DMS79 treated with DMSO at 0.1 percent for 48 hours (cell line): ENCODE data around the gene PACRG.

Source experiments
- DNase-seq: peaks from one replicate; lab custom pipeline; 2025; lab: John Stamatoyannopoulos, UW

The PACRG gene

DNA sequence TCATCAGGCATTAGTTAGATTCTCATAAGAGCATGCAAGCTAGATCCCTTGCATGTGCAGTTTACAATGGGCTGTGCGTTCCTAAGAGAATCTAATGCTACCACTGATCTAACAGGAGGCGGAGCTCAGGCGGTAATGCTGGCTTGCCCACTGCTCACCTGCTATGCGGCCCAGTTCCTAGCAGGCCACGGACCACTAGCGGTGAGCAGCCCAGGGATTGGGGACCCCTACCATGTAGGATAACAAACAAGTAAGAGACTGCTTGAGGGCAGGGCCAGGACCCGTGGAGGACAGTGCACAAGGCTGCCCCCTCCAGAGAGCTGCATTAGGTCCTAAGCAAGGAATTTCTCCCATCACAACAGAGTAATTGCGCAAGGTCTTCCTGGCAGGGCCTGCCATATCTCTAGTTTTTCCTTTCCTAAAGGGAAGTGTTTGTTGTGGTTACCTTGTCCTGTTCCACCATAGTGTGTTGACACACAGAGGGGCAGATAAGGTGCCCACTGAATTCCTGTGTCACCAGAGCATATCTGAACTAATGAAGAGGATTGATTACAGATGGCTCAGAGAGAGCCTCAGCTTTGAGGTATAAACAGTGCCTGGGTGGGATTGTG, 58.0 kb downstream of the PACRG start:
- no peak for DNase-seq

DNA sequence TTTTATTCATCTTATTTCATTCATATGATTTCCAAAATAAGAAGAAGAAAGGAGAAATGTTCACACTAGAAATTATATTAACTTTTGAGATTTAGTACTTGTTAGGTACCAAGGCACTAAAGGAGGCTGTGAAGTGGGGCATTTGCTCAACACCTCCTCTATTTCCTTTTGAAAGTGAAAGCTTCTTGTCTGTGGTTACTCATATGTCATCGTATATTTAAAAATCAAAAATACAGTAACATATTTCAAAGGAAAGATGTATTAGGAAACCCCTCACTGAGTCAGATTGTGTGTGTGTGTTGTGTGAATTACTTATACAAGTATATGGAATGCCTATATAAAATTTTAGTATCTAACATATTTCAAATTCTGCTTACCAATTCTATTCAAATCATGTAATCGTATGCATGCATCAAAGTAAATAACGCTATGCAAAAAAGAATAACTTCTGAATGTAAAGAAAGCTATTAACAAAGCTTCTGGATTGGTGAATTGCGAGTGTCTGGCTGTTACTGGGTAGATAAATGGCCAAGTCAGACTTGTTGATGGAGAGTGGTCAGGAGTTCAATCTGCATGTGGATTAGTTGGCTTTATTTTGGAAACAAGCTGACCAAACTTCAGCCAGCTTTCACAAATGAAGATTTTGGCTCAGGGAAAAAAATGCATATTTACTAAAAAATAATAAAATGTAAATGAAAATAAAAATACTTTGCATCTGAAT, 70.9 kb downstream of the PACRG start:
- DNase-seq, result no peak

DNA sequence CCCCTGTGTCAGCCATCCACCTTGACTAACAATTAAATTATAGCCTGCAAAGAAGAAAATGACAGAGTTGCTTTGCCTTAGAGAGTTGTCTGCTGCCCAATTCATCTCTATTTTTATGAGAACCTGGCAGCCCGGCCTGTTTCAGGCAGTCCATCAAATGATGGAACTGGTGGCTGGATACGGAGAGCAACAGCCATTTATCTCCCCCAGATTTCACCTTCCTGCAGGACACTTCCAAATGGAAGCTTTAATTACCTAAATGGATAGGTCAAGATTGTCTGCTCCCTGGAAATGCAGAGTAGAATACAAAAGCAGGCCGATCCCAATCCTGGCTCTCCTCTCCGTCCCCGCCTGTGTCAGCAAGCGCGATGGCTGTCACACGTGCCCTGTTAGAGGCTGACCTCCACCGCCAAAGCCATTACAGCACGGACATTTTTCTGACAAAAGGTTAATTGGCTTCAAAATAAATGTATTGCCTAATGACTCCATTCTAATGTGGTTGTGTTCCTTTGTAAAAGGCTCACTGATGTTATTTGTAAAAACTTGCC, 86.7 kb downstream of the PACRG start:
- DNase-seq, result no peak

DNA sequence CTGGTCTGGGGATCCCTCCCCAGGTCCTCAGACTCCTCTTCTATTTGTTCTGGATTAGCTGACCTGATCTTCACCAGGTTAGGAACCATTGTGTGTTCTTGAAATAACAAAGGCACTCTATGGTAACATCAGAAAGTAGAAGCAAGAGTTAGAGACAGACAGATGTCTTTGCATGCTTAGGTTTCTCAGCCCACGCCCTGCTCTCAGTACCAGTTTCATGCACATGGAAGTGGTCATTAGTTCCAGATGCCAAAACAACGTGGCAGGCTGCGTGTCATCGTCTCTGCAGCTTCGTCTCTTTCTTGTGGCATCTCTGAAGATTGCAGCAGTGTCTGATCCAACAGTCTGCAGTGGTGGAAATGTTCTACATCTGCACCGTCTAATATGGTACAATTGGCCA, 89.4 kb downstream of the PACRG start:
- DNase-seq, result no peak

DNA sequence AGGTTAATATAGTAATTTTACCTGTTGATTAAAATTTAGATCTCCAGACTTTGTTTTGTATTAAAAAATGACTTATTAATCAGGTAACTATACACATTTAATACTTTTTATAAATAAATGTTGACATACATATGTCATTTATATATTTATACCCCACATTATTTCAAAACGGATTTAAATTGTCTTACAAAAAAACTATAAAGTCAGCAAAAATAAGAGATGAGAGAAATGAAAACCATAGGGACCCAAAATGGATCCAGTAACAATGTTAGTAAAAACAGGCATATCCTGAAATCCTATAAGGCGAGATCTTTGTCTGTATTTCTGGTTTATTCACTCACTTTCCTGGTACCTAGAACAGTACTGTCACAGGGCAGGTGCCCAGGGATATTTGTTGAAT, 91.5 kb downstream of the PACRG start:
- DNase-seq, result no peak

DNA sequence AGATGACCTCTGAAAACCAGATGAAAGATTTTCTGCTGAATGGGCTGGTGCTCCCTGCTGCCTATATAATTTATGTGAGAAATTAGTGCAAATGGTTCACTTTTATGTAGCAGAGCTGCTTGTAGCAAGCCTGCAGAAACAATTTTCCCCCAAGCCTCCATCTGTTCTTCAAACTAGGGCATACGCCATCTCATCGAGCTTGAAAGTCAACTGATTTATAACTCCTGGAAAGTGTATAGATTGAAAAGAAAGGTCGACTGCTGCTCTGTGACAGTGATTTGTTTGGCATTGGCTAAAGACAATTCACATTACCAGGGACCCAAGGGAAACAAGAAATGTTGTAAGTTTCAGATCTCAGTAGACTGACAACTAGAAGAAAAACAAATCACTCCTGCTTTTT, 93.3 kb downstream of the PACRG start:
- DNase-seq, result no peak

DNA sequence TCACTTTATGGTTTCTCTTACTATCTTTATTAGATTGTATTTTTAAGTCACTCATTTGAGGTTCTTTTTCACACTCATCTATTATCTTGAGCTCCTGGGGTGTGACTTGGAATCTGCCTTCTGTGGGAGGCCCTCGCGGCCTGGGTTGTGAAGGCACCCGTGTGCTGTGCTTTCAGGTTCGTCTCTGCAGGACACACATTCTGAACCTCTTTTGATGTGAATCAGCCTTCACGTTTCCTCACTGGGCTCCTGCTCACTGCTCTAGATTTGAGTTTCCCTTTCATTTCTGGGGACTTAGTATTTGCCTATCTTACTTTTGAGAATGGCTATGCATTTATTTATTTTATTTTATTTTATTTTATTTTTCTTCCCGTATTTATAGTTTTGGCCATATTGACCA, 97.8 kb downstream of the PACRG start:
- DNase-seq, result no peak

DNA sequence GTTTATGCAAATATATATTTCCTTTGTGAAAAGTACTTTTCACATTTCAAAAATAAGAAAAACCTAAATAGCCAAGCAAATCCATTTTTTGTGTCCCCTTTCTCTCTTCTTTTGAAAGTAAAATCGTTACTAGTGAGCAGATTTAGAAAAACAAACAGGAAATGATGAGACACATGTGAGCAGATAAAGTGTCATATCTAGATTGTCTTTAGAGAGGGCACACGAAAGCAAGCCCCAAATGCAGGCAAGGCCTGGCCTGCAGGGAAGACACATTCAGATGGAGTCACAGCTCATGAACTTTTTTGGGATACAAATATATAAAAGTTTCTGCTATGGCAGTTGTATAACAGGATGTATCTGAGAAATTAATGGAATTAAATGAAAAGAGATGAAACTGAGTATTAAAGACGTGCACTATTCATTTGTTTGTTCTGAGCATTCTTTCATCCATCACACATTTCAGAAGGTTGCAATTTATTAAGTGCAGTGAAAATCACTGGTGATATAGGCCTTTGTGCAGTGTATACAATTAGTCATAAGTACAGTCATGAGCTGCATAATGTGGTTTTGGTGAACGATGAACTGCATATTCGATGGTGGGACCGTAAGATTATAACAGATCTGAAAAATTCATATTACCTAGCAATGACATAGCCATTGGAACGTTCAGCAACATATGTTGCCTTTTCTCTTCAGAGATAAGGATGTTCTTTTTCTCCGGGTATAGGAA, 101.4 kb downstream of the PACRG start:
- DNase-seq, result no peak

DNA sequence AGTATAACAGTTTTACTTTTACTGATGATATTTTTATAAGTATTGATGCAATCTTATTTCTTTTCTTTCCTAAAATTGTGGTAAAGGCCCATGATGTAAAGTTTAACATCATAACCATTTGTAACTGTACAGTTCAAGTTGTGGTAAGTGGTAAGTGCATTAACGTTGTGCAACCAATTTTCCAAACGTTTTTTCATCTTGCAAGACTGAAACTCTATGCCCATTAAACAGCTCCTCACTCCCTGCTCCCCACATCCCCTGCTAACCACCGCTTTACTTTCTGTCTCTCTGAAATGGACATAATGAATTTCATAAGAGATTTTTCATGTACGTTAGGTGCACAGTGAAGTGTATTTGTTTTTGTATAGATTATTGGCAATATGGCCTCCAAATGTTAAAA, 106.0 kb downstream of the PACRG start:
- DNase-seq, result no peak

DNA sequence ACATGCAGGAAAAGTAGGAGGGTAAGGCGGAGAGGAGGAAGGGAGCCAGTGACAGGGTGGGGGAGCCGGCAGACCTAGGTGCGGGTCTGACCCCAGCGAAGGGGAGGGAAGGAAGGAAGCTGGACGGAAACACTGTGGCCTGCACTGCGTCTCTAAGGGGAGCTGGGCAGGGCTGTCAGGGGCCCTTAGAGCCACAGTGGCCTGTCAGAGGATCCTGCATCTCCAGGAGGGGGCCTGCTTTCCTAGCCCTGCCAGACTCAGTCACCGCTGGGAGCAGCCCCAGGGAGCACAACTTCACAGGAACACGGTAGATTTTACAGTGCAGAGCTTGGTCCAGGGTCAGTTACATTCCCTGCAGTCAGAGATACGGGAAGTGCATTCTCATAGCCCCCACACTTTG, 118.2 kb downstream of the PACRG start:
- DNase-seq, result no peak

DNA sequence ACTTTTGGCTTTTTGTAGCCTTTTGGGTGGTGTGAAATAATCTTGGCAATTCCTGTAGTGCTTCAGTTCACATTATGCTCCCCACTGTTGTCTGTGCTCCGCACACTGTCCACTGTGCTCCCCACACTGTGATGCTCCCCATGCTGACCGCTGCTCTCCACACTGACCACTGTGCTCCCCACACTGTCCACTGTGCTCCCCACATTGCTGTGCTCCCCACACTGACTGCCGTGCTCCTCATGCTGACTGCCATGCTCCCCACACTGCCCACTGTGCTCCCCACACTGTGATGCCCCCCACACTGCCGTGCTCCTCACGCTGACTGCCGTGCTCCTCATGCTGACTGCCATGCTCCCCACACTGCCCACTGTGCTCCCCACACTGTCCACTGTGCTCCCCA, 118.9 kb downstream of the PACRG start:
- no peak for DNase-seq

DNA sequence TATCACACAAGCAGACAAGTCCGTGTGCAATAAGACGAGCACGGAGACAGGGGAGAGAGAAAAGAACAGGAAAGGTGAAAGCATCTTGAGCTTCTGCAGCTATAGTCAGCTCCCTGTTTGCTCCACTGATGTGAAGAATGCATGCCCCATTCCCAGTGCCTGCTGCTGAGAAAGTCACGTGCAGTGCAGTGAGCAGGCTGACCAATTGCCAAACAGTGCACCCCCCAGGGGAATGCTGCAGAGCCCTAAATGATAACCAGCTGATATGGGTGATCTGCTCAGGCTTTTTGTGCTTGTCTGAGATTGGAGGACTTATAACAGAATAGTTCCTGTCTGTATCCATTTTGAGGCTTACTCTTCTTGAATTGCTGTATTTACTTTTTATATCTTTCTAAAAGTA, 121.5 kb downstream of the PACRG start:
- DNase-seq, result no peak

DNA sequence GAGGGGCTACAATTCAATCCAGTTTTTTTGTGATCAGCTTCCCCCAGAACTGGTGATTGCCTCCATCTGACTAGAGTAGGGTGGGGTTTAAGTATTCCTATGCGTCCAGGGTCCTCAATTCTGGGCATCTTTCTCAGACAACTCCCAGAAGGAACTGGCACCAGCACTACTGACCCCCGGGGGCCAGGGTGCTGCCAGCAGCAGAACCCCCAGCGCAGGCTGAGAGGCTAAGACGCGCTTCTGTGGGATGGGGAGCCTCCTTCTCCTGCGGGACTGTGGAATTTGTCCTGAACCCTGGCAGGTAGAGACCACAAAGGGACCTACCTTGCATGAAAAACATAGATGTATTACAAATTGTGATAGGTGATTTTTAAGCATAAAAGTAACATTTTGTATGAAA, 124.4 kb downstream of the PACRG start:
- DNase-seq, result no peak

DNA sequence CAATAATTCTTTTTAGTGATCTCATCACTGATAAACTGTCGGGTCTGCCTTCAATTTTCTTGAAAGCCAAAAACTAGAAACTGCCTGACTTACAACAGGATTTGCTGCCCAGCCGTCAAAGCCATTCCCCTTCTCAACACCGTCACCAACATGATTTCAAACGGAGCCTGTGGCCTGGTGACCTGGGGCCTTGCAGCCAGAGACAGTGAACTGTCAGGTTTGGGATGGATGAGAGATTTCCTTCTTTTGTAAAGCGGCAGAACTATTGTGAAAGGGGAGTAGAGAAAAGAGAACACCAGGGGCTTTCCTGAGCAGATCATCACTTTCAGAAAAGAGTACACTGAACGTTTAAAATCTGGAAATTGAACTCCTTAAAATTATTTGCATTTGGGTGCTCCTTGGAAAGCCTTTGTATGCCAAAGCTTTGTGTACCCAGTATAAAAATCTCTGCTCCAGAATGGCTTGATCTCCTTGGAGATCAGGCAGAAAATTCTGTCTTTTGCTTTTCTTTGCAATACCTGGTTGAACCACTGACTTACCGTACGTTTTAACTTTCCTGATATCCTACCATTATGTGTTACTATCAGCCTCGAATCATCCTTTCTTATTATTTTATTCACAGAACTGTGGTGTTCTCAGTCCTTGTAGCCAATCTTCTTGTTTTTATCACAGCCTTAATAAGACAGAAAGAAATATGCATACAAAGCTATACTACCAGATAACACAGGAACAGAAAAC, 125.2 kb downstream of the PACRG start:
- no peak for DNase-seq

DNA sequence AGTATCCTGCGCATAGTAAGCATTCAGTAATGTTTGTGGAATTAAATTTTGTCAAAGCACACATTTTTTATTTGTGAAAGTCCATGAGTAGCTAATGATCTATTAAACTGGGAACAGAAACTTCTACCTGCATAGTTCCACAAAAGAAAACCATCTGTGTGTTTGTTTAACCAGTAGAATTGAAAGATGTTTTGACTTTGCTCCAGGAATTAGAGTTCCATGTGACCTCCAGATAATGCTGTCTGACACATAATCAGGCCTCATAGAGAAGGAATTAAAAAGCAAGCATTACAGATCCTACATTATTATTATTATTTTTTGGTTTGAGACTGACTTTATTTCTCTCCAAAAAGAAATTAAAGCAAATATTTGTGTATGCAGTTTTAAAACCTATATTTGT, 126.5 kb downstream of the PACRG start:
- DNase-seq, result no peak

DNA sequence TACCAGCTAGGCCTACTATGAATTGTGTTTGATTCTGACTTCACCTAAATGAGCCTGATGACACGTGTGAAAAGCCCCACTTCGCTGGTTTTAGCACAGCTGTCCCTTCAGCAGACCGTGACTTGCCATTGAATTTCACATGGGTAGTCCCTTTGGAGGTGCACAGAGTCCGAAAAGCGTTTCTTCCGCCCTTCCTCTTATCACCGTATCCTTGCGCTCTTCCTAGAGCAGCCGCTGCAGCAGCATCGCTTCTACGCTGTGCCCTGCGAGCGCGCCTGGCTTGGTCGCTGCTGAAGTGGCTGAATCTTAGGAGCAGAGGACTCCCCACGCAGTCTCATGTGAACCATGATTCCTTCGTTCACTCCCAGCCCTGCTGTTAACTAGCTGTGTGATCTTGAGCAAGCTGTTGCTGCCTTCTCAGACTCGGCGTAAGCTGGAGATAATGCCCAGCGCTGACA, 127.0 kb downstream of the PACRG start:
- DNase-seq, result no peak

DNA sequence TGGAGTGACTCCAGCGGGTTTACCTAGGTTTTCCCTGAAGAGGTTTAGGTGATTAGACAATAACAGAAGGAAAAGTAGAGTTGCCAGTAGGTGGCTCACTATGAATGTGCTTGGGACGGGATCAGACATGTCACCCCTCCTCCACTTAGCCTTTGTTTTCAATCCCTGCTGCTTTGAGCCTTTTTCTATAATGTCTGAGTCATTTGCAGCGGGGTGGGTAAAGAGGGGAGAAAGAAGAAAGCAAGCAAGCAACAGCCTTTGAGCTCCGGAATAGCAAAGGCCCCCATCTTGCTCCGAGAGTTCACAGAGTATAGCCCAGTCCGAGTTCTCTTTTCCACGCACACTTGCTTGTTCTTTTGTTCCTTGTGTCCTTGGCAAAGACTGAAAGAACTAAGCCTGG, 129.1 kb downstream of the PACRG start:
- no peak for DNase-seq

DNA sequence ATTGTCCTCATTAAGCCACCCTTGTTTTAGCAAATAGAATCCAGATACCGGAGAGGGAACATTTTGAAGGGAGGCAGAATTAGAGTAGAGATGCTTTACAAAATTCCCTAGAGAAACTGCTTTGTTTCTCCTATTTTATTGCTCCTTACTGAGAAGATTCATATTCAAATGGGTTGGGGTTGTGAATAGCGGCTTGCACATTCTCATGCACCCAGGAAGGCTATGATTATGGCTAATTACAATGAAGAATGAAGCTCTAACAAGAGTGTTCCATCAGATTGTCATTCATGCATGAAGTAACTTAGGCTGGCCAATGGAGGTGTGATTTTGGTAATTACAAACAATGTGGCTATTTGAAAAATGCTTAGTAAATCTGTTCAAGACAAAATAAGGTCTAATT, 129.6 kb downstream of the PACRG start:
- no peak for DNase-seq

DNA sequence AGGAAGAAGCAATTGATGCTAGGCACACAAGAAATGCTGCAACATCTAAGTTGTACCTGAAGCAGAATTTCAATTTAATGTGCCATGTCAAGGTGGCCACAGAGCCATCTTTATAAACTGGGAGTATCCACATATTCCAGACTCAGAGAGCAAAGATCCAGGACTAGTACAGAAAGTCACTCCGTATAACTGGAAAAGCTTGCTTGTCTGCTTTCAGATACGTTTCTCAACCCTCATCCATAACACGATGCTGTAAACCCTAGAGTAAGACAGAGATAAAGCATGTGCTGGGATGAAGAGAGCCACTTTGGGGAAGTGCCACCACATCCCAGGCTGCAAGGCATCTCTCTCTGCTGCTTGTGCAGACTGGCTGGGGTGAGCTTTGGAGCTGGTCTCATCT, 134.7 kb downstream of the PACRG start:
- no peak for DNase-seq

DNA sequence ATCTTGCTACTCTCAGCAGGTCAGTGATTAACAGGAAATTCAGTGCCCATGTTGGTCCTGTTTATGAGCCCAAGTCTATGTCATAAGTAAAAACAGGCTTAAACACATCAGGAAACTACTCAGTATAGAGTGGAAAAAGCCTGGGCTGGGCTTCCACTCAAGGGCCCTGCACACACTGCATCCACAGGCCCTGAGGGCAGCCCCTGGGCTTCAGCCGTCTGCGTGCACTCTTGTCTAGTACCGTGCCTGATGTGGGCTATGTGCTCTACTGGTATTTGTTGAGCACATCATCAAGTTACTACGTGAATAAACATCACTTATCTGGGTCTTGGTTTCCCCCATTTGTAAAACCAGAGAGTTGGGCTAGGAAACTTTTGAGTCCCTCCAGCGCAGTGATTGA, 135.2 kb downstream of the PACRG start:
- DNase-seq, result no peak

DNA sequence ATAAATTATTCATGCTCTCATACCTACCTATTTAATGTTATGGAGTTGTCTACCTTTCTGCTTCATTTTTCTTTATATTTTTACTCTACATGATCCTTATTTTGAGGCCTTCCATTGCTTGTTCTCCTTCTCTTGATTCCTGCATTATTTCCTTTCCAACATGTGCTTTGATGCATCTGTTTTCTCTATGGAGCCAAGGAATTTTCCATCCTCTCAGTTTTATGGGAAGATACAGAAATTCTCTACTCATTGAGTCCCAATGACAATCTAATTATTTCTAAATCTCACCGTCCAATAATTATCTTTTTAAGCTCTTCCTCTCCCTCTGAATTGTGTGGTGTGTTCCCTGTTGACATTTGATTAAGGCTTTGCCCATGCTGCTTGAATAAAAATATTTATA, 136.0 kb downstream of the PACRG start:
- no peak for DNase-seq

DNA sequence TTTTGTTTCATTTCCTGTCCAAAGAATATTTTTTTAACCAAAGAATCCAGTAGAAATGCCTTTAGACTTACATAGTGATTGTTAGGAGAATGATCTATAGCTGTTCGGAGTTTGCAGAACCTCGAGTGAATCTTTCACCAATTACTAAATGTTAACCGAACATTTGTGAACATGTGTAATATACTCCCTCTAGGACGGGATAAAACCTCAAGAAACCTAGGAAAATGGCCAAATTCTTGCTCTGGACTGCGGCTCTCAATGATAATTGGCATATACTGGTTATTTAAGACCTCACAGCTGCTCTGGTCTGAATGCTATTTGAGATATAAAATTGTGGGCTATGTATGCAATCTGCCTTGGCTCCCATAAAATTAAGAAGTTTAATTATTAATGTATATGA, 137.1 kb downstream of the PACRG start:
- DNase-seq, result no peak
